Stimulated activated CD4-positive, alpha-beta T cell treated with anti-CD3 and anti-CD28 coated beads, Interleukin-4, amount 100 ng/mL, for 1 hour (primary cell): ENCODE measurements around the gene KRT5.

Experiments used
- DNase-seq: peaks from one replicate; pipeline ENCODE4 v3.0.0-alpha.2; 2020

Gene KRT5

GRCh38 chr12:52519826-52520662, at the start of gene KRT5:
Gene KRT5, minus strand, starts transcription at chr12:52520394. Its CDS starts 98 bp downstream, at chr12:52520296.
- no peak for DNase-seq

- DNase-seq: no peak
Observed at GRCh38 chr12:52568111-52568510, 47.9 kb upstream of the KRT5 start.

- DNase-seq: no peak
Observed at GRCh38 chr12:52566847-52567291, 46.7 kb upstream of the KRT5 start.

- no peak for DNase-seq
Observed at GRCh38 chr12:52564582-52564981, 44.4 kb upstream of the KRT5 start.

- DNase-seq: no peak
Observed at GRCh38 chr12:52561880-52562449, 41.8 kb upstream of the KRT5 start.

GRCh38 chr12:52559979-52560378, 39.8 kb upstream of the KRT5 start:
- DNase-seq: no peak

GRCh38 chr12:52558781-52559445, 38.7 kb upstream of the KRT5 start:
- DNase-seq: no peak

- no peak for DNase-seq
Observed at GRCh38 chr12:52557476-52557875, 37.3 kb upstream of the KRT5 start.

GRCh38 chr12:52555577-52555976, 35.4 kb upstream of the KRT5 start:
- DNase-seq: no peak

GRCh38 chr12:52552681-52553195, 32.5 kb upstream of the KRT5 start, which contains the start of gene KRT71:
Gene KRT71, minus strand, starts transcription at chr12:52553145. Its CDS starts 68 bp downstream, at chr12:52553077.
- DNase-seq: no peak

GRCh38 chr12:52552055-52552454, 31.9 kb upstream of the KRT5 start:
- DNase-seq: no peak

- DNase-seq: no peak
Observed at GRCh38 chr12:52551216-52551865, 31.1 kb upstream of the KRT5 start.

- no peak for DNase-seq
Observed at GRCh38 chr12:52546126-52546525, 25.9 kb upstream of the KRT5 start.

- no peak for DNase-seq
Observed at GRCh38 chr12:52543985-52544883, 24.0 kb upstream of the KRT5 start.

- DNase-seq: no peak
Observed at GRCh38 chr12:52542785-52543318, 22.7 kb upstream of the KRT5 start.

- no peak for DNase-seq
Observed at GRCh38 chr12:52542157-52542556, 22.0 kb upstream of the KRT5 start.

- DNase-seq: no peak
Observed at GRCh38 chr12:52541709-52542108, 21.5 kb upstream of the KRT5 start.

- no peak for DNase-seq
Observed at GRCh38 chr12:52540531-52540930, 20.3 kb upstream of the KRT5 start.

- DNase-seq: no peak
Observed at GRCh38 chr12:52539821-52540173, 19.6 kb upstream of the KRT5 start.

- DNase-seq: no peak
Observed at GRCh38 chr12:52539083-52539820, 19.1 kb upstream of the KRT5 start.

- no peak for DNase-seq
Observed at GRCh38 chr12:52537101-52537500, 16.9 kb upstream of the KRT5 start.
